SK-N-SH (cell line): ENCODE results near the gene MAPK13.

ENCODE experiments used
- ELF1 ChIP-seq: IDR thresholded peaks from 2 replicates; pipeline ENCODE4 v1.4.0; 2012
- EZH2phosphoT487 ChIP-seq: fragments of 200-600 bp; sonication (generic); IDR thresholded peaks from 2 replicates; pipeline ENCODE4 v1.6.1; 2017; ENCODE audit warnings: low read depth, mixed run types, mild to moderate bottlenecking, antibody characterized with exemption, moderate library complexity, borderline replicate concordance
- FOXM1 ChIP-seq: IDR thresholded peaks from 2 replicates; pipeline ENCODE4 v1.4.0; 2012; ENCODE audit warnings: low read depth, mild to moderate bottlenecking
- MAX ChIP-seq: IDR thresholded peaks from 2 replicates; pipeline ENCODE4 v1.4.0; 2012; ENCODE audit warnings: low read depth
- NRF1 ChIP-seq: IDR thresholded peaks from 2 replicates; pipeline ENCODE4 v1.6.1; 2012; ENCODE audit warnings: low read depth, mild to moderate bottlenecking, low read length
- RAD21 ChIP-seq: IDR thresholded peaks from 2 replicates; pipeline ENCODE4 v1.6.1; 2012; ENCODE audit warnings: mild to moderate bottlenecking, low read length
- RCOR1 ChIP-seq: fragments of 150-350 bp; IDR thresholded peaks from 2 replicates; pipeline ENCODE4 v1.6.1; 2017; ENCODE audit warnings: antibody characterized with exemption, low read length
- REST ChIP-seq: IDR thresholded peaks from 2 replicates; pipeline ENCODE4 v1.6.1; 2012; ENCODE audit warnings: mild to moderate bottlenecking, low read depth, low read length, moderate library complexity
- SMC3 ChIP-seq: IDR thresholded peaks from 2 replicates; pipeline ENCODE4 v1.6.1; 2012; ENCODE audit warnings: low read depth, low read length, improper control_type of control experiment
- USF1 ChIP-seq: IDR thresholded peaks from 2 replicates; pipeline ENCODE4 v1.4.0; 2012; ENCODE audit warnings: low read depth, borderline replicate concordance
- YY1 ChIP-seq: IDR thresholded peaks from 2 replicates; pipeline ENCODE4 v1.4.0; 2012; ENCODE audit warnings: low read depth, mild to moderate bottlenecking
- TF ChIP-seq, protein P1 (sequence below): fragments of 200-600 bp; sonication (generic); IDR thresholded peaks from 2 replicates; pipeline ENCODE4 v1.6.1; 2017; ENCODE audit warnings: antibody characterized with exemption, mild to moderate bottlenecking, moderate library complexity
- TF ChIP-seq, protein P2 (sequence below): IDR thresholded peaks from 2 replicates; pipeline ENCODE4 v1.4.0; 2012; ENCODE audit warnings: low read depth, borderline replicate concordance

GRCh38 chr6:36118550-36119107, 11.7 kb upstream of the MAPK13 start:
- TF ChIP-seq, protein P1, sequence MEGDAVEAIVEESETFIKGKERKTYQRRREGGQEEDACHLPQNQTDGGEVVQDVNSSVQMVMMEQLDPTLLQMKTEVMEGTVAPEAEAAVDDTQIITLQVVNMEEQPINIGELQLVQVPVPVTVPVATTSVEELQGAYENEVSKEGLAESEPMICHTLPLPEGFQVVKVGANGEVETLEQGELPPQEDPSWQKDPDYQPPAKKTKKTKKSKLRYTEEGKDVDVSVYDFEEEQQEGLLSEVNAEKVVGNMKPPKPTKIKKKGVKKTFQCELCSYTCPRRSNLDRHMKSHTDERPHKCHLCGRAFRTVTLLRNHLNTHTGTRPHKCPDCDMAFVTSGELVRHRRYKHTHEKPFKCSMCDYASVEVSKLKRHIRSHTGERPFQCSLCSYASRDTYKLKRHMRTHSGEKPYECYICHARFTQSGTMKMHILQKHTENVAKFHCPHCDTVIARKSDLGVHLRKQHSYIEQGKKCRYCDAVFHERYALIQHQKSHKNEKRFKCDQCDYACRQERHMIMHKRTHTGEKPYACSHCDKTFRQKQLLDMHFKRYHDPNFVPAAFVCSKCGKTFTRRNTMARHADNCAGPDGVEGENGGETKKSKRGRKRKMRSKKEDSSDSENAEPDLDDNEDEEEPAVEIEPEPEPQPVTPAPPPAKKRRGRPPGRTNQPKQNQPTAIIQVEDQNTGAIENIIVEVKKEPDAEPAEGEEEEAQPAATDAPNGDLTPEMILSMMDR, result no peak
- TF ChIP-seq SMC3 (no peak), YY1 (no peak), NRF1 (no peak), EZH2phosphoT487 (no peak), REST (no peak), RAD21 (no peak), USF1 (no peak), RCOR1 (no peak), ELF1 (no peak), FOXM1 (no peak), MAX (no peak)
- TF ChIP-seq, protein P2, sequence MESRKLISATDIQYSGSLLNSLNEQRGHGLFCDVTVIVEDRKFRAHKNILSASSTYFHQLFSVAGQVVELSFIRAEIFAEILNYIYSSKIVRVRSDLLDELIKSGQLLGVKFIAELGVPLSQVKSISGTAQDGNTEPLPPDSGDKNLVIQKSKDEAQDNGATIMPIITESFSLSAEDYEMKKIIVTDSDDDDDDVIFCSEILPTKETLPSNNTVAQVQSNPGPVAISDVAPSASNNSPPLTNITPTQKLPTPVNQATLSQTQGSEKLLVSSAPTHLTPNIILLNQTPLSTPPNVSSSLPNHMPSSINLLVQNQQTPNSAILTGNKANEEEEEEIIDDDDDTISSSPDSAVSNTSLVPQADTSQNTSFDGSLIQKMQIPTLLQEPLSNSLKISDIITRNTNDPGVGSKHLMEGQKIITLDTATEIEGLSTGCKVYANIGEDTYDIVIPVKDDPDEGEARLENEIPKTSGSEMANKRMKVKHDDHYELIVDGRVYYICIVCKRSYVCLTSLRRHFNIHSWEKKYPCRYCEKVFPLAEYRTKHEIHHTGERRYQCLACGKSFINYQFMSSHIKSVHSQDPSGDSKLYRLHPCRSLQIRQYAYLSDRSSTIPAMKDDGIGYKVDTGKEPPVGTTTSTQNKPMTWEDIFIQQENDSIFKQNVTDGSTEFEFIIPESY, result no peak
